Smooth muscle cell of the coronary artery (primary cell): ENCODE results near the gene ITPRIP. TPM values are rescaled to one million over a fixed set of nuclear protein-coding genes. Genes with fewer than 3 reads are reported as not detected.

ENCODE experiments used
- total RNA-seq: library from RNA; depleted of rRNA; stranded (reverse); fragments of >200 nt; gene quantifications from 2 replicates; pipeline ENCODE4 v1.2.3, GENCODE V29; 2014; ENCODE audit warnings: low replicate concordance

Gene ITPRIP
- total RNA-seq: 4.0 and 8.0 TPM in 2 replicates

GRCh38 chr10:104337985-104338735, at the start of gene ITPRIP:
ITPRIP (minus strand) TSS chr10:104338465; CDS start chr10:104316051, 22,414 bp downstream.

GRCh38 chr10:104353325-104354048, 15.2 kb upstream of the ITPRIP start, which contains the start of gene CFAP58:
CFAP58 (plus strand) TSS chr10:104353833; CDS start chr10:104353898, 65 bp downstream.

GRCh38 chr10:104268713-104269645, 69.3 kb downstream of the ITPRIP start, which contains the start of gene GSTO2:
GSTO2 (plus strand) TSS chr10:104269184; CDS start chr10:104274916, 5,732 bp downstream.

Other genes starting within 250 kb of the ITPRIP start
- 1.2 and 4.4 TPM in 2 replicates for gene SFR1, start 216.3 kb downstream of the ITPRIP start, total RNA-seq
- gene CFAP43, start 106.1 kb downstream of the ITPRIP start, total RNA-seq: 0.08 and 0.23 TPM in 2 replicates
- gene GSTO1, start 83.6 kb downstream of the ITPRIP start, total RNA-seq: 170 and 193 TPM in 2 replicates
- gene GSTO2, start 69.3 kb downstream of the ITPRIP start, total RNA-seq: 0.47 and 1.1 TPM in 2 replicates
- gene CFAP58, start 15.4 kb upstream of the ITPRIP start, total RNA-seq: 0.47 and 0.75 TPM in 2 replicates